Loucy (cell line): ENCODE data around the gene MOG.

ENCODE experiments used
- H2AFZ ChIP-seq: fragments of 200-600 bp; sonication (generic); 2 replicates; pipeline ENCODE4 v1.6.0; 2016; ENCODE audit warnings: antibody characterized with exemption, mild to moderate bottlenecking, low read length, moderate library complexity
- H3F3A ChIP-seq: fragments of 200-600 bp; 2 replicates; pipeline ENCODE4 v1.6.0; 2016; ENCODE audit warnings: antibody characterized with exemption, low read depth, mild to moderate bottlenecking
- H3K27me3 ChIP-seq: fragments of 200-600 bp; sonication (generic); 2 replicates; pipeline ENCODE4 v1.6.1; 2014; ENCODE audit warnings: low read length, mild to moderate bottlenecking; ENCODE audit not compliant: insufficient read depth, poor library complexity, severe bottlenecking
- H3K36me3 ChIP-seq: fragments of 200-600 bp; sonication (generic); 2 replicates; pipeline ENCODE4 v1.6.1; 2016; ENCODE audit warnings: low read length; ENCODE audit not compliant: insufficient read depth
- H3K4me1 ChIP-seq: fragments of 200-600 bp; sonication (generic); 2 replicates; pipeline ENCODE4 v1.5.1; 2014; ENCODE audit warnings: low read length, mild to moderate bottlenecking; ENCODE audit not compliant: insufficient read depth, poor library complexity, severe bottlenecking
- H3K4me2 ChIP-seq: fragments of 200-600 bp; sonication (generic); 2 replicates; pipeline ENCODE4 v1.6.0; 2014; ENCODE audit warnings: antibody characterized with exemption, low read length, low read depth, mild to moderate bottlenecking; ENCODE audit not compliant: poor library complexity, severe bottlenecking
- H3K4me3 ChIP-seq: fragments of 200-600 bp; sonication (generic); 2 replicates; pipeline ENCODE4 v1.5.1; 2014; ENCODE audit warnings: low read length, mild to moderate bottlenecking, mixed read lengths; ENCODE audit not compliant: poor library complexity, severe bottlenecking
- H3K79me2 ChIP-seq: fragments of 200-600 bp; sonication (generic); 2 replicates; pipeline ENCODE4 v1.6.1; 2014; ENCODE audit warnings: low read length; ENCODE audit not compliant: insufficient read depth
- H3K9ac ChIP-seq: fragments of 200-600 bp; sonication (generic); 2 replicates; pipeline ENCODE4 v1.6.0; 2014; ENCODE audit warnings: mild to moderate bottlenecking, low read depth, low read length, moderate library complexity; ENCODE audit not compliant: poor library complexity, severe bottlenecking
- H3K9me2 ChIP-seq: fragments of 200-600 bp; sonication (generic); replicated peaks from 2 replicates; pipeline ENCODE4 v1.6.1; 2016; ENCODE audit warnings: low read depth, low read length, mixed read lengths
- H3K9me3 ChIP-seq: fragments of 200-600 bp; sonication (generic); 2 replicates; pipeline ENCODE4 v1.6.1; 2014; ENCODE audit warnings: mild to moderate bottlenecking, antibody characterized with exemption, low read length, low read depth; ENCODE audit not compliant: insufficient read depth
- H4K20me1 ChIP-seq: fragments of 200-600 bp; sonication (generic); 2 replicates; pipeline ENCODE4 v1.6.0; 2014; ENCODE audit warnings: antibody characterized with exemption, low read length, mild to moderate bottlenecking; ENCODE audit not compliant: insufficient read depth, poor library complexity, severe bottlenecking
- CTCF ChIP-seq: fragments of 200-600 bp; sonication (generic); conservative IDR thresholded peaks from 2 replicates; pipeline ENCODE4 v1.5.1; 2014; ENCODE audit warnings: mild to moderate bottlenecking, antibody characterized with exemption, low read length
- EZH2phosphoT487 ChIP-seq: fragments of 200-600 bp; IDR thresholded peaks from 2 replicates; pipeline ENCODE4 v1.6.1; 2018; ENCODE audit warnings: antibody characterized with exemption, mild to moderate bottlenecking, moderate library complexity, borderline replicate concordance

Gene MOG

DNA sequence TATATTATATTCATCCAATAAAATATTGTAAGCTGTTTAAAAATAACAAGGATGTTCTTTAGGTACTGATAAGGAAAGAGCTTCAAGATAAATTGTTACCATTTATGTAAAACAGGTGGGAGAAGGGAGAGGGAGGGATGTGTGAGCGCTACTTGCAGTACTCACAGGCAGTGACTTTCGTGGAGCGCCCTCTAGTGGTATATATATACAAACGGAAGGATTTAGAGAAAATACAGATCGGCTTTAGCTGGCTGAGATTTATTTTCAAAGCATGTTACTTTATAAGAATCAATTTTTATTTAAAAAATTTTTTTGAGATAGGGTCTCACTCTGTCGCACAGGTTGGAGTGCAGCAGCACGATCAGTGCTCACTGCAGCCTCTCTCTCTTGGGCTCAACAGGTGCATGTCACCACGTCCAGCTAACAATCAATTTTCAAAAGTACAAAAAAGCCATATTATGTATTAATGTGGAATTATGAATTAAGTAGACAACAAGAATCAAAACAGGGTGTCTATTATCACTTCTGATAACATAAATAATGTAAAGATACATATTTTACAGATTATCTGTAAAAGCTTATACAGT is 3.3 kb upstream of the MOG start:
- Histone ChIP-seq H3K4me1 (peaks cover 2% of the 10 kb centered on the region), H3K4me2 (no peak overlapping the region), H3K9ac (no peak overlapping the region), H3K36me3 (no peaks in the 10 kb centered on the region), H3K27me3 (no peaks in the 10 kb centered on the region), H4K20me1 (no peaks in the 10 kb centered on the region), H3K9me3 (no peaks in the 10 kb centered on the region), H3K79me2 (no peaks in the 10 kb centered on the region), H3K4me3 (no peak overlapping the region), H2AFZ (no peak overlapping the region), H3K9me2 (no peaks in the 10 kb centered on the region), H3F3A (no peaks in the 10 kb centered on the region)
- TF ChIP-seq CTCF (peak; percentile 72), EZH2phosphoT487 (no peak)

DNA sequence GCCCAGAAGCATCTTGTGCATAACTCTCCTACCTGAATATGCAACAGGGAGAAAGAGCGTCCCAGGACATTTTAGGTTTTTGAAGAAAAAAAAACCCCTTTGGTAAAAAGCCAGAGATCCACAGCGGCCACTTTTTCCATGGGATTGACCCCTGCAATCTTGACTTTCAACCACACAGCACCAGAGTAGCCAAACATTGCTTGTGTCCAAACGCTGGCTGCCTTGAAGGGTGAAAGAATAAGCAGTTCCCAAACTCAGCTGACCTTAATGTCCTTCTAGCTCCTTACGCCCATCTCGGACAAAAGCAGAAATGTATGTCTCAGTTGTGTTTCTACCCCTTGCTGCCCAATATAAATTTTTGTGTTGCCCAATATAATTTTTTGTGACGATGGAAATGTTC is 1.2 kb upstream of the MOG start:
- H3K4me1 ChIP-seq, result no peaks in the 10 kb centered on the region
- no peaks in the 10 kb centered on the region for H4K20me1 ChIP-seq
- no peaks in the 10 kb centered on the region for H3K27me3 ChIP-seq
- no peaks in the 10 kb centered on the region for H3K79me2 ChIP-seq
- H2AFZ ChIP-seq, result no peak overlapping the region
- no peaks in the 10 kb centered on the region for H3K9me2 ChIP-seq
- no peaks in the 10 kb centered on the region for H3K36me3 ChIP-seq
- no peak overlapping the region for H3K9ac ChIP-seq
- no peak overlapping the region for H3K4me2 ChIP-seq
- no peaks in the 10 kb centered on the region for H3F3A ChIP-seq
- H3K4me3 ChIP-seq, result no peak overlapping the region
- H3K9me3 ChIP-seq, result no peaks in the 10 kb centered on the region
- TF ChIP-seq CTCF, result no peak
- TF ChIP-seq EZH2phosphoT487, result no peak

GRCh38 chr6:29656157-29656556 is 735 bp upstream of the MOG start:
- Histone ChIP-seq H3F3A (no peaks in the 10 kb centered on the region), H3K4me1 (no peaks in the 10 kb centered on the region), H3K9me2 (no peaks in the 10 kb centered on the region), H3K9ac (no peak overlapping the region), H2AFZ (no peak overlapping the region), H3K9me3 (no peaks in the 10 kb centered on the region), H3K27me3 (no peaks in the 10 kb centered on the region), H3K4me2 (no peak overlapping the region), H4K20me1 (no peaks in the 10 kb centered on the region), H3K79me2 (no peaks in the 10 kb centered on the region), H3K36me3 (no peaks in the 10 kb centered on the region), H3K4me3 (no peak overlapping the region)
- TF ChIP-seq EZH2phosphoT487 (no peak), CTCF (no peak)
